Activated CD8-positive, alpha-beta memory T cell treated with anti-CD3 and anti-CD28 coated beads, Interleukin-2, amount 10 ng/mL, durations not matched to agents 7 days and 5 days (primary cell): ENCODE measurements around the gene ZBTB44. TPM values are rescaled to one million over a fixed set of nuclear protein-coding genes. Genes with fewer than 3 reads are reported as not detected.
"Not testable (repeated sequence)": the region's sequence is repeated elsewhere in the genome, so short reads cannot be mapped to it uniquely, and the experiment has no call there.

Experiments
- ATAC-seq: fragments of 150-1000 bp; cut with Tn5 transposase; one replicate; pipeline ENCODE4 v1.10.0; 2021; ENCODE audit warnings: moderate library complexity
- CTCF ChIA-PET: fragments of 350-600 bp; sonication (Branson Sonifier 250); formaldehyde crosslinking; loops from one replicate; lab custom pipeline; 2021; ENCODE audit warnings: antibody characterized with exemption; lab: Charles Lee
- DNase-seq: peaks from one replicate; pipeline ENCODE4 v3.0.0-alpha.2; 2020
- H3K27ac Mint-ChIP-seq: one replicate; pipeline ENCODE4 v1.8.0; 2021; ENCODE audit warnings: mild to moderate bottlenecking, mixed read lengths
- H3K27me3 Mint-ChIP-seq: one replicate; pipeline ENCODE4 v1.8.0; 2021; ENCODE audit warnings: mixed read lengths
- H3K36me3 Mint-ChIP-seq: one replicate; pipeline ENCODE4 v1.8.0; 2021; ENCODE audit warnings: mild to moderate bottlenecking, mixed read lengths
- H3K4me1 Mint-ChIP-seq: one replicate; pipeline ENCODE4 v1.8.0; 2021; ENCODE audit warnings: mixed read lengths
- H3K4me3 Mint-ChIP-seq: one replicate; pipeline ENCODE4 v1.8.0; 2021; ENCODE audit warnings: mild to moderate bottlenecking, moderate library complexity, mixed read lengths
- H3K9me3 Mint-ChIP-seq: one replicate; pipeline ENCODE4 v1.8.0; 2022; ENCODE audit warnings: low read depth, mixed read lengths
- total RNA-seq, 2 experiments: library from RNA; stranded (reverse); gene quantifications; one replicate each; pipeline ENCODE4 v1.2.3, GENCODE V29; 2021

The ZBTB44 gene
- total RNA-seq, 2 experiments from 2014 or later: 36.9 to 41.7 TPM

- Mint-ChIP-seq H3K36me3 (no peaks in the 10 kb centered on the region), H3K4me3 (no peak overlapping the region), H3K9me3 (no peaks in the 10 kb centered on the region), H3K27me3 (no peaks in the 10 kb centered on the region), H3K27ac (no peak overlapping the region), H3K4me1 (no peaks in the 10 kb centered on the region)
- DNase-seq: no peak
- CTCF ChIA-PET: no interaction called here
- no peak for ATAC-seq
Observed at GRCh38 chr11:130203766-130204702, 110.7 kb downstream of the ZBTB44 start.

- Mint-ChIP-seq H3K4me3 (no peak overlapping the region), H3K36me3 (no peaks in the 10 kb centered on the region)
- CTCF ChIA-PET: interaction anchor here (0.7 kb wide), 1 partner anchor 10 kb away, joined by 3 read pairs; no protein-coding TSS in a partner anchor
Observed at GRCh38 chr11:130202818-130203689, 111.7 kb downstream of the ZBTB44 start.

GRCh38 chr11:130202009-130202817 lies 112.5 kb downstream of the ZBTB44 start:
- CTCF ChIA-PET: interaction anchor here (0.7 kb wide), 1 partner anchor 11 kb away, joined by 3 read pairs; no protein-coding TSS in a partner anchor
- no peaks in the 10 kb centered on the region for H3K36me3 Mint-ChIP-seq
- H3K27ac Mint-ChIP-seq: no peak overlapping the region
- no peaks in the 10 kb centered on the region for H3K27me3 Mint-ChIP-seq
- no peak for DNase-seq
- no peak overlapping the region for H3K4me3 Mint-ChIP-seq
- H3K4me1 Mint-ChIP-seq: no peaks in the 10 kb centered on the region
- ATAC-seq: no peak
- no peaks in the 10 kb centered on the region for H3K9me3 Mint-ChIP-seq

More at GRCh38 chr11:130202818-130203689, 111.7 kb downstream of the ZBTB44 start:
- no peaks in the 10 kb centered on the region for H3K4me1 Mint-ChIP-seq
- no peaks in the 10 kb centered on the region for H3K27me3 Mint-ChIP-seq
- no peak overlapping the region for H3K27ac Mint-ChIP-seq
- DNase-seq: no peak
- no peak for ATAC-seq
- H3K9me3 Mint-ChIP-seq: no peaks in the 10 kb centered on the region

GRCh38 chr11:130201026-130201425 lies 113.7 kb downstream of the ZBTB44 start:
- no peak for DNase-seq
- CTCF ChIA-PET: interaction anchor here (1.3 kb wide), 1 partner anchor 12 kb away, joined by 3 read pairs; no protein-coding TSS in a partner anchor
- H3K27ac Mint-ChIP-seq: no peak overlapping the region
- ATAC-seq: no peak
- no peaks in the 10 kb centered on the region for H3K27me3 Mint-ChIP-seq
- H3K4me3 Mint-ChIP-seq: no peak overlapping the region
- H3K9me3 Mint-ChIP-seq: no peaks in the 10 kb centered on the region
- H3K4me1 Mint-ChIP-seq: no peaks in the 10 kb centered on the region
- no peaks in the 10 kb centered on the region for H3K36me3 Mint-ChIP-seq

GRCh38 chr11:130199792-130200191 lies 114.9 kb downstream of the ZBTB44 start:
- no peaks in the 10 kb centered on the region for H3K36me3 Mint-ChIP-seq
- CTCF ChIA-PET: no interaction called here
- H3K4me1 Mint-ChIP-seq: no peaks in the 10 kb centered on the region
- ATAC-seq (no peak), DNase-seq (no peak)
- H3K9me3 Mint-ChIP-seq: no peaks in the 10 kb centered on the region
- H3K4me3 Mint-ChIP-seq: no peak overlapping the region
- H3K27ac Mint-ChIP-seq: no peak overlapping the region
- no peaks in the 10 kb centered on the region for H3K27me3 Mint-ChIP-seq

- no peaks in the 10 kb centered on the region for H3K4me1 Mint-ChIP-seq
- no peaks in the 10 kb centered on the region for H3K36me3 Mint-ChIP-seq
- CTCF ChIA-PET: no interaction called here
- H3K9me3 Mint-ChIP-seq: no peaks in the 10 kb centered on the region
- ATAC-seq (no peak), DNase-seq (no peak)
- H3K27ac Mint-ChIP-seq: no peak overlapping the region
- H3K4me3 Mint-ChIP-seq: no peak overlapping the region
- no peaks in the 10 kb centered on the region for H3K27me3 Mint-ChIP-seq
Observed at GRCh38 chr11:130198964-130199363, 115.8 kb downstream of the ZBTB44 start.

GRCh38 chr11:130198292-130198691 lies 116.4 kb downstream of the ZBTB44 start:
- DNase-seq: no peak
- ATAC-seq: no peak
- CTCF ChIA-PET: no interaction called here
- Mint-ChIP-seq H3K9me3 (no peaks in the 10 kb centered on the region), H3K4me1 (no peaks in the 10 kb centered on the region), H3K27me3 (no peaks in the 10 kb centered on the region), H3K4me3 (no peak overlapping the region), H3K27ac (no peak overlapping the region), H3K36me3 (no peaks in the 10 kb centered on the region)

GRCh38 chr11:130197386-130198035 lies 117.2 kb downstream of the ZBTB44 start:
- Mint-ChIP-seq H3K4me3 (no peak overlapping the region), H3K9me3 (no peaks in the 10 kb centered on the region), H3K36me3 (no peaks in the 10 kb centered on the region), H3K27me3 (no peaks in the 10 kb centered on the region), H3K27ac (no peak overlapping the region), H3K4me1 (no peaks in the 10 kb centered on the region)
- DNase-seq (no peak), ATAC-seq (no peak)
- CTCF ChIA-PET: no interaction called here

GRCh38 chr11:130194241-130195023 lies 120.3 kb downstream of the ZBTB44 start:
- Mint-ChIP-seq H3K4me3 (no peak overlapping the region), H3K27me3 (no peaks in the 10 kb centered on the region), H3K4me1 (no peaks in the 10 kb centered on the region), H3K36me3 (no peaks in the 10 kb centered on the region), H3K9me3 (no peaks in the 10 kb centered on the region), H3K27ac (no peak overlapping the region)
- ATAC-seq: no peak
- DNase-seq: no peak
- CTCF ChIA-PET: no interaction called here

- H3K4me3 Mint-ChIP-seq, ATAC-seq, H3K27ac Mint-ChIP-seq, H3K4me1 Mint-ChIP-seq, DNase-seq, H3K36me3 Mint-ChIP-seq, H3K27me3 Mint-ChIP-seq, H3K9me3 Mint-ChIP-seq, CTCF ChIA-PET: not testable (repeated sequence)
Observed at GRCh38 chr11:130193551-130193950, 121.2 kb downstream of the ZBTB44 start.

- Mint-ChIP-seq H3K27ac (no peak overlapping the region), H3K27me3 (no peaks in the 10 kb centered on the region), H3K4me1 (no peaks in the 10 kb centered on the region), H3K4me3 (no peak overlapping the region), H3K9me3 (no peaks in the 10 kb centered on the region), H3K36me3 (no peaks in the 10 kb centered on the region)
- DNase-seq (no peak), ATAC-seq (no peak)
- CTCF ChIA-PET: no interaction called here
Observed at GRCh38 chr11:130192845-130193267, 121.9 kb downstream of the ZBTB44 start.

GRCh38 chr11:130191896-130192295 lies 122.8 kb downstream of the ZBTB44 start:
- ATAC-seq: no peak
- no peaks in the 10 kb centered on the region for H3K36me3 Mint-ChIP-seq
- H3K9me3 Mint-ChIP-seq: no peaks in the 10 kb centered on the region
- H3K27ac Mint-ChIP-seq: no peak overlapping the region
- H3K4me3 Mint-ChIP-seq: no peak overlapping the region
- no peak for DNase-seq
- no peaks in the 10 kb centered on the region for H3K27me3 Mint-ChIP-seq
- no peaks in the 10 kb centered on the region for H3K4me1 Mint-ChIP-seq
- CTCF ChIA-PET: interaction anchor here (1.2 kb wide), 1 partner anchor 21 kb away, joined by 3 read pairs; no protein-coding TSS in a partner anchor
